Measurements from ENCODE around the gene MED9.

DNA sequence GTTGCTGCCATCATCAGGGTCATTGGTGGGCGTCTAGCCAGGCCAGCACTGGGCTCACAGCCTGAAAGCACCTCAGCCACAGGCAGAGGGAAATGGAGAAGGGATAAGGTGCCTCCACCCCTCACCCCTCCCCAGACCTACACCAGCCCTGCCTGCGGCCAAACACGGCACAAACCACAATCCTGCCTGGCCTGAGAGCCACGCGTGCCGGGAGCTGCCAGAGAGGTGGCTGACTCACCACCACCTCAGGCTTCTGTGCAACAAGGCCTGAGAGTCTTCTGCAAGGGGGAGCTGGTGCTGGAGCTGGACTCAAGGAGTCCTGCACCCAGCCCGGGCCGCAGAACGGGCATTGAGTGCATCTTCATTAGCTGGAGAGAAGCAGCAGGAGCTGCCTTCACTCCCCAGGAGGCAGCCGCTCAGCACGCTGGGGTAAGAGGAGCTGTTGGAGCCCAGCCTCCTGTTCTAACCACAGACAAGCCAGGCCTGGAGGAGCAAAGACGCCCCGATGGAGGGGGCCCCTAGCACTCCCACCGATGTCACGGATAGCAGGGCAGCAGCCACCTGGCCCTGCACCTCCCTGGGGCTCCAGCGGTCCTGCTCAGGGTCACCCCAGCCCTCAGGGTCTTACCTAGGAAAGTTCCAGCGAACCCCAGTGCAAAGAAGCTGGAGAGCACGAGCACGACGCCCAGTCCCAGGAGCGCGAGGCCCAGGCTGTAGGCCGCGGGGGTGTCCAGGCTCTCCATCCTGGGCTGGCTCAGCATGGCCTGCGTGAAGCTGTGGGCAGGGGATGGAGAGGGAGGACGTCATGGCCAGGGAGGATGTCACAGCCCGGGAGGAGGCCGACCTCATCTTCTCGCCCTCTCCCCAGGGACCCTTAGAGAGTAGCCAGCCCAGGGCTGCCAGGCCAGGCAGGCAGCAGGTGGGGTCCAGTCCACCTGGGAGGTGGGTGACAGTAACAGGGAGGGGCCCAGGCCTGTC lies 35.4 kb downstream of the MED9 start:
- TF ChIP-seq CTCF (IDR thresholded peaks at IDR 0.05) (no peak), POLR2A (IDR thresholded peaks at IDR 0.05) (no peak)

Data from upper lobe of left lung (tissue), 4 donors.